NT2/D1 (cell line): ENCODE measurements around the gene SLC35E2B.
"Not testable (repeated sequence)": the region's sequence is repeated elsewhere in the genome, so short reads cannot be mapped to it uniquely, and the experiment has no call there.

ENCODE experiments used
- SUZ12 ChIP-seq: IDR thresholded peaks from 2 replicates; pipeline ENCODE4 v1.6.1; 2011; ENCODE audit not compliant: insufficient read length, insufficient read depth; ENCODE audit errors: extremely low read depth
- YY1 ChIP-seq: IDR thresholded peaks from 2 replicates; pipeline ENCODE4 v1.6.1; 2011; ENCODE audit not compliant: insufficient read length, insufficient read depth
- ZNF274 ChIP-seq: IDR thresholded peaks from 2 replicates; pipeline ENCODE4 v1.6.1; 2011; ENCODE audit warnings: mild to moderate bottlenecking, low read depth, low read length

GRCh38 chr1:1648265-1648664 is 44.3 kb downstream of the SLC35E2B start:
- not testable (repeated sequence) for TF ChIP-seq ZNF274, YY1, SUZ12
